GM12878 (cell line): ENCODE data around the gene INSYN2B.

Experiments
- EZH2 ChIP-seq: IDR thresholded peaks from 2 replicates; pipeline ENCODE4 v1.6.1; 2012; ENCODE audit warnings: low read depth, mild to moderate bottlenecking, control low read depth, inconsistent platforms, low read length, borderline replicate concordance; ENCODE audit not compliant: control insufficient read depth
- HDAC6 ChIP-seq: fragments of 200-600 bp; sonication (generic); IDR thresholded peaks from one replicate; pipeline ENCODE4 v1.8.0; 2017; ENCODE audit warnings: antibody characterized with exemption; ENCODE audit not compliant: unreplicated experiment
- MXI1 ChIP-seq: fragments of 150-350 bp; IDR thresholded peaks from 2 replicates; pipeline ENCODE4 v1.6.1; 2011; ENCODE audit warnings: low read depth, mild to moderate bottlenecking, inconsistent platforms, low read length, improper control_type of control experiment
- NFYB ChIP-seq: IDR thresholded peaks from 2 replicates; pipeline ENCODE4 v1.6.1; 2011; ENCODE audit warnings: low read depth, mild to moderate bottlenecking, low read length, improper control_type of control experiment, moderate library complexity; ENCODE audit not compliant: insufficient read depth
- NR2F1 ChIP-seq: fragments of 450-650 bp; conservative IDR thresholded peaks from 2 replicates; pipeline ENCODE4 v1.6.1; 2017; ENCODE audit warnings: mild to moderate bottlenecking
- RAD21 ChIP-seq: IDR thresholded peaks from 2 replicates; pipeline ENCODE4 v1.6.1; 2011; ENCODE audit warnings: mild to moderate bottlenecking, low read depth, low read length, moderate library complexity; ENCODE audit not compliant: insufficient read depth
- TAF1 ChIP-seq: IDR thresholded peaks from 2 replicates; pipeline ENCODE4 v1.6.1; 2011; ENCODE audit warnings: mild to moderate bottlenecking, low read depth, low read length, borderline replicate concordance
- TBL1XR1 ChIP-seq: IDR thresholded peaks from 2 replicates; pipeline ENCODE4 v1.6.1; 2012; ENCODE audit warnings: low read depth, low read length, improper control_type of control experiment
- TF ChIP-seq, protein P1 (sequence below): fragments of 450-650 bp; IDR thresholded peaks from 2 replicates; pipeline ENCODE4 v1.6.1; 2016; ENCODE audit warnings: mild to moderate bottlenecking, moderate library complexity, borderline replicate concordance
- TF ChIP-seq, protein P2 (sequence below): IDR thresholded peaks from 2 replicates; pipeline ENCODE4 v1.6.1; 2012; ENCODE audit warnings: low read depth, low read length, improper control_type of control experiment

DNA sequence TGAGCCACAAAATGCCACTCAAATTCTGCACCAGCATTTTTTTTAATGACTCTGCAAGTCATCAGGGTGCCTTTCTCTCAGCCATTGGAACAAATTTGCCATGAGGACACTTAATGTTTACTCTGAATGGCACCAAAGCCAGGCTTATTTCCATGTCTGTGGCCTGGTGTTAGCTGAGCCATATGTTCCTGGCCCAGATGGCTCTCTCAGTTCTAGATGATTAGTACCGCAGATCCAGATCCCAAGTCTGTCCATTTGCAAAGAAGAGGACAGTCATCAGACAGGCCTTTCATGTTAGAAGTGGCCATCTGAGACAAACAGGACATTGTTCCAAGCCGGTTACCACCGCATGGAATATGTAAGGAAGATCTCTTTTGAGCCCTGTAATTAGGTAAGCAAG is 70.3 kb downstream of the INSYN2B start:
- TF ChIP-seq TBL1XR1: no peak
- TF ChIP-seq NFYB: no peak
- TF ChIP-seq, protein P1, sequence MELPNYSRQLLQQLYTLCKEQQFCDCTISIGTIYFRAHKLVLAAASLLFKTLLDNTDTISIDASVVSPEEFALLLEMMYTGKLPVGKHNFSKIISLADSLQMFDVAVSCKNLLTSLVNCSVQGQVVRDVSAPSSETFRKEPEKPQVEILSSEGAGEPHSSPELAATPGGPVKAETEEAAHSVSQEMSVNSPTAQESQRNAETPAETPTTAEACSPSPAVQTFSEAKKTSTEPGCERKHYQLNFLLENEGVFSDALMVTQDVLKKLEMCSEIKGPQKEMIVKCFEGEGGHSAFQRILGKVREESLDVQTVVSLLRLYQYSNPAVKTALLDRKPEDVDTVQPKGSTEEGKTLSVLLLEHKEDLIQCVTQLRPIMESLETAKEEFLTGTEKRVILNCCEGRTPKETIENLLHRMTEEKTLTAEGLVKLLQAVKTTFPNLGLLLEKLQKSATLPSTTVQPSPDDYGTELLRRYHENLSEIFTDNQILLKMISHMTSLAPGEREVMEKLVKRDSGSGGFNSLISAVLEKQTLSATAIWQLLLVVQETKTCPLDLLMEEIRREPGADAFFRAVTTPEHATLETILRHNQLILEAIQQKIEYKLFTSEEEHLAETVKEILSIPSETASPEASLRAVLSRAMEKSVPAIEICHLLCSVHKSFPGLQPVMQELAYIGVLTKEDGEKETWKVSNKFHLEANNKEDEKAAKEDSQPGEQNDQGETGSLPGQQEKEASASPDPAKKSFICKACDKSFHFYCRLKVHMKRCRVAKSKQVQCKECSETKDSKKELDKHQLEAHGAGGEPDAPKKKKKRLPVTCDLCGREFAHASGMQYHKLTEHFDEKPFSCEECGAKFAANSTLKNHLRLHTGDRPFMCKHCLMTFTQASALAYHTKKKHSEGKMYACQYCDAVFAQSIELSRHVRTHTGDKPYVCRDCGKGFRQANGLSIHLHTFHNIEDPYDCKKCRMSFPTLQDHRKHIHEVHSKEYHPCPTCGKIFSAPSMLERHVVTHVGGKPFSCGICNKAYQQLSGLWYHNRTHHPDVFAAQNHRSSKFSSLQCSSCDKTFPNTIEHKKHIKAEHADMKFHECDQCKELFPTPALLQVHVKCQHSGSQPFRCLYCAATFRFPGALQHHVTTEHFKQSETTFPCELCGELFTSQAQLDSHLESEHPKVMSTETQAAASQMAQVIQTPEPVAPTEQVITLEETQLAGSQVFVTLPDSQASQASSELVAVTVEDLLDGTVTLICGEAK: no peak
- TF ChIP-seq TAF1: no peak
- no peak for TF ChIP-seq NR2F1
- no peak for TF ChIP-seq MXI1
- no peak for TF ChIP-seq EZH2
- TF ChIP-seq HDAC6: no peak
- no peak for TF ChIP-seq RAD21
- TF ChIP-seq, protein P2, sequence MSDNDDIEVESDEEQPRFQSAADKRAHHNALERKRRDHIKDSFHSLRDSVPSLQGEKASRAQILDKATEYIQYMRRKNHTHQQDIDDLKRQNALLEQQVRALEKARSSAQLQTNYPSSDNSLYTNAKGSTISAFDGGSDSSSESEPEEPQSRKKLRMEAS: no peak
